Measurements from ENCODE around the gene KANK3. TPM values are rescaled to one million over a fixed set of nuclear protein-coding genes. Genes with fewer than 3 reads are reported as not detected.

The KANK3 gene
- total and polyA plus RNA-seq, 2 of the 8 experiments (the other 6 are each of a cell fraction or from before 2014, with no cell fraction given), result 2.5 to 4.2 TPM

- Histone ChIP-seq H3K9ac (replicated peaks in 1 of 4; ENCODE audit: extremely low read depth in 1 of 4, low read depth in 3 of 4, low read length in 3 of 4) (no peak overlapping the region), H3K56ac (replicated peaks; ENCODE audit: insufficient read length, low read depth, low read length) (no peak overlapping the region), H3K4me3 (ENCODE audit: extremely low read depth in 1 of 4, insufficient read depth in 2 of 4, low read depth in 3 of 4, low read length in 4 of 4) (no peak overlapping the region), H4K20me1 (replicated peaks in 1 of 2; ENCODE audit: control insufficient read depth in 1 of 2, insufficient read depth in 2 of 2, low read length in 2 of 2) (no peaks in the 10 kb centered on the region), H3K4ac (replicated peaks; ENCODE audit: insufficient read length, low read depth, low read length) (no peak overlapping the region), H2BK12ac (ENCODE audit: low read depth, low read length) (no peak overlapping the region), H3K4me2 (ENCODE audit: insufficient read depth in 1 of 2, low read depth in 2 of 2, low read length in 2 of 2) (no peak overlapping the region), H4K5ac (ENCODE audit: insufficient read length, low read depth, low read length) (no peak overlapping the region), H2BK15ac (ENCODE audit: low read length) (no peak overlapping the region), H3K27ac (ENCODE audit: low read depth, low read length) (no peak overlapping the region), H3K18ac (ENCODE audit: extremely low read depth, low read length) (no peak overlapping the region), H3K27me3 (replicated peaks in 1 of 4; ENCODE audit: control insufficient read depth in 3 of 4, extremely low read depth in 1 of 4, insufficient read depth in 3 of 4, low read length in 3 of 4) (no peaks in the 10 kb centered on the region), H3K9me3 (ENCODE audit: insufficient read depth in 2 of 2, low read depth in 1 of 2, low read length in 1 of 2) (no peaks in the 10 kb centered on the region), H2BK120ac (replicated peaks; ENCODE audit: low read depth, low read length) (no peak overlapping the region), H2BK20ac (ENCODE audit: low read length) (no peak overlapping the region), H2BK5ac (ENCODE audit: low read depth, low read length) (no peak overlapping the region), H3K23ac (ENCODE audit: insufficient read length) (no peak overlapping the region), H2AFZ (ENCODE audit: low read length) (no peak overlapping the region), H3K14ac (ENCODE audit: insufficient read length) (no peak overlapping the region), H4K8ac (ENCODE audit: extremely low read depth, insufficient read depth, low read length) (no peak overlapping the region), H3K36me3 (ENCODE audit: control insufficient read depth in 2 of 4, insufficient read depth in 4 of 4, low read length in 3 of 4) (no peaks in the 10 kb centered on the region; a peak in 2 of 8 replicates), H4K91ac (replicated peaks; ENCODE audit: insufficient read length, low read length) (no peak overlapping the region), H3K4me1 (replicated peaks in 1 of 4; ENCODE audit: control insufficient read depth in 3 of 4, insufficient read depth in 4 of 4, low read length in 3 of 4) (no peaks in the 10 kb centered on the region), H3K79me1 (ENCODE audit: low read depth, low read length) (no peaks in the 10 kb centered on the region), H3K23me2 (ENCODE audit: low read depth, low read length) (no peaks in the 10 kb centered on the region), H3K79me2 (ENCODE audit: control insufficient read depth in 1 of 2, insufficient read depth in 2 of 2, low read length in 2 of 2) (no peaks in the 10 kb centered on the region), H2AK5ac (ENCODE audit: low read depth, low read length) (no peak overlapping the region)
- ChIA-PET CTCF (ENCODE audit: partially characterized antibody) (interaction anchor here (0.7 to 1.5 kb wide), 5 partner anchors 11 to 33 kb away, joined by 3 to 15 read pairs (median 5); no protein-coding TSS in a partner anchor), POLR2A (ENCODE audit: partially characterized antibody) (interaction anchor here (0.6 to 2.0 kb wide), 7 partner anchors 9 to 138 kb away, joined by 3 to 5 read pairs (median 3); no protein-coding TSS in a partner anchor)
- FAIRE-seq (no peak), DNase-seq (ENCODE audit: low read depth in 1 of 2, low spot score in 2 of 2) (no peak)
- WGBS, 2 experiments (ENCODE audit: extremely low coverage in 1 of 2, insufficient coverage in 1 of 2, insufficient read length in 1 of 2, insufficient replicate concordance in 2 of 2, low coverage in 1 of 2, low lambda C conversion rate in 2 of 2, missing lambda C conversion rate in 1 of 2), result 91% methylated on average over 26 of the region's 26 CpGs; no CpG with 5 or more reads in 1 of the 2 experiments
- TF ChIP-seq RXRA (IDR thresholded peaks at IDR 0.05; ENCODE audit: insufficient read depth, low read depth, low read length) (no peak), RAD21 (IDR thresholded peaks at IDR 0.05 in 1 of 2, conservative IDR thresholded peaks at IDR 0.05 in 1 of 2; ENCODE audit: low read depth in 2 of 2, low read length in 2 of 2) (peak; percentile 30 to 52; a peak in 3 of 4 replicates), NANOG (IDR thresholded peaks at IDR 0.05; ENCODE audit: insufficient read depth, low read depth, low read length, poor library complexity, severe bottlenecking) (no peak), POU5F1 (IDR thresholded peaks at IDR 0.05; ENCODE audit: low read depth, low read length) (no peak), TBP (IDR thresholded peaks at IDR 0.05; ENCODE audit: low read depth, low read length) (no peak), GABPA (IDR thresholded peaks at IDR 0.05; ENCODE audit: borderline replicate concordance, insufficient read depth, low read length) (no peak)
- TF ChIP-seq, protein P1, sequence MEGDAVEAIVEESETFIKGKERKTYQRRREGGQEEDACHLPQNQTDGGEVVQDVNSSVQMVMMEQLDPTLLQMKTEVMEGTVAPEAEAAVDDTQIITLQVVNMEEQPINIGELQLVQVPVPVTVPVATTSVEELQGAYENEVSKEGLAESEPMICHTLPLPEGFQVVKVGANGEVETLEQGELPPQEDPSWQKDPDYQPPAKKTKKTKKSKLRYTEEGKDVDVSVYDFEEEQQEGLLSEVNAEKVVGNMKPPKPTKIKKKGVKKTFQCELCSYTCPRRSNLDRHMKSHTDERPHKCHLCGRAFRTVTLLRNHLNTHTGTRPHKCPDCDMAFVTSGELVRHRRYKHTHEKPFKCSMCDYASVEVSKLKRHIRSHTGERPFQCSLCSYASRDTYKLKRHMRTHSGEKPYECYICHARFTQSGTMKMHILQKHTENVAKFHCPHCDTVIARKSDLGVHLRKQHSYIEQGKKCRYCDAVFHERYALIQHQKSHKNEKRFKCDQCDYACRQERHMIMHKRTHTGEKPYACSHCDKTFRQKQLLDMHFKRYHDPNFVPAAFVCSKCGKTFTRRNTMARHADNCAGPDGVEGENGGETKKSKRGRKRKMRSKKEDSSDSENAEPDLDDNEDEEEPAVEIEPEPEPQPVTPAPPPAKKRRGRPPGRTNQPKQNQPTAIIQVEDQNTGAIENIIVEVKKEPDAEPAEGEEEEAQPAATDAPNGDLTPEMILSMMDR (IDR thresholded peaks at IDR 0.05; ENCODE audit: control extremely low read depth in 1 of 3, insufficient read depth in 1 of 3, low read depth in 1 of 3, low read length in 3 of 3), result peak in 2 of 3 experiments; percentile 24 to 31; a peak in 2 of 4 replicates
Measured at GRCh38 chr19:8373867-8374813, 31.1 kb upstream of the KANK3 start.
